Smooth muscle cell (in vitro differentiated cells): ENCODE measurements around the gene ALLC. TPM values are rescaled to one million over a fixed set of nuclear protein-coding genes. Genes with fewer than 3 reads are reported as not detected.

Experiments used
- DNase-seq: peaks from one replicate; lab custom pipeline; 2025; ENCODE audit not compliant: unreplicated experiment; lab: John Stamatoyannopoulos, UW
- H2AFZ ChIP-seq: fragments of 200-600 bp; sonication (generic); 2 replicates; pipeline ENCODE4 v1.6.0; 2016; ENCODE audit warnings: antibody characterized with exemption, low read depth, mild to moderate bottlenecking
- H3F3A ChIP-seq: fragments of 200-600 bp; sonication (generic); 2 replicates; pipeline ENCODE4 v1.6.0; 2017; ENCODE audit warnings: antibody characterized with exemption, low read depth
- H3K27ac ChIP-seq: fragments of 200-600 bp; sonication (generic); 2 replicates; pipeline ENCODE4 v1.5.1; 2016; ENCODE audit warnings: low read depth, mild to moderate bottlenecking
- H3K27me3 ChIP-seq: fragments of 200-600 bp; sonication (generic); 2 replicates; pipeline ENCODE4 v1.6.1; 2016; ENCODE audit warnings: low read depth, mild to moderate bottlenecking
- H3K36me3 ChIP-seq: fragments of 200-600 bp; sonication (generic); 2 replicates; pipeline ENCODE4 v1.5.1; 2016; ENCODE audit warnings: low read depth
- H3K4me1 ChIP-seq: fragments of 200-600 bp; sonication (generic); 2 replicates; pipeline ENCODE4 v1.5.1; 2016; ENCODE audit warnings: low read depth
- H3K4me2 ChIP-seq: fragments of 200-600 bp; sonication (generic); 2 replicates; pipeline ENCODE4 v1.6.0; 2016; ENCODE audit warnings: mild to moderate bottlenecking
- H3K4me3 ChIP-seq: fragments of 200-600 bp; sonication (generic); 2 replicates; pipeline ENCODE4 v1.5.1; 2016; ENCODE audit warnings: mild to moderate bottlenecking
- H3K79me2 ChIP-seq: fragments of 200-600 bp; sonication (generic); 2 replicates; pipeline ENCODE4 v1.6.0; 2016; ENCODE audit warnings: low read depth, mild to moderate bottlenecking
- H3K9ac ChIP-seq: fragments of 200-600 bp; sonication (generic); 2 replicates; pipeline ENCODE4 v1.6.0; 2016; ENCODE audit warnings: low read depth
- H3K9me3 ChIP-seq: fragments of 200-600 bp; sonication (generic); replicated peaks from 2 replicates; pipeline ENCODE4 v1.5.1; 2016; ENCODE audit warnings: low read depth
- H4K20me1 ChIP-seq: fragments of 200-600 bp; sonication (generic); 2 replicates; pipeline ENCODE4 v1.6.0; 2016; ENCODE audit warnings: low read depth
- CTCF ChIP-seq: fragments of 200-600 bp; sonication (generic); IDR thresholded peaks from 2 replicates; pipeline ENCODE4 v1.5.1; 2017; ENCODE audit warnings: borderline replicate concordance, mild to moderate bottlenecking, antibody characterized with exemption; ENCODE audit not compliant: insufficient read depth, poor library complexity, severe bottlenecking
- WGBS: methylation state at CpG from one replicate; pipeline ENCODE4 v1.1.7; 2016; ENCODE audit warnings: low lambda C conversion rate; 5-methylcytosine and 5-hydroxymethylcytosine counted together
- polyA plus RNA-seq: library from polyadenylated mRNA; unstranded; fragments of >200 nt; fragmentation: Nextera tagmentation; extraction: Ambion mirVana; gene quantifications from 2 replicates; pipeline ENCODE4 v1.2.1, GENCODE V29; 2016
- total RNA-seq: library from RNA; depleted of rRNA; stranded (reverse); fragments of >200 nt; gene quantifications from 2 replicates; pipeline ENCODE4 v1.2.3, GENCODE V29; 2014

The ALLC gene
- total and polyA plus RNA-seq, 2 experiments from 2014 or later, result not detected

GRCh38 chr2:3633089-3633981 is 24.7 kb upstream of the ALLC start:
- Histone ChIP-seq H3F3A (no peaks in the 10 kb centered on the region), H3K4me1 (no peaks in the 10 kb centered on the region), H2AFZ (no peak overlapping the region), H3K4me2 (no peak overlapping the region), H3K4me3 (no peak overlapping the region), H3K9ac (no peak overlapping the region), H3K9me3 (no peaks in the 10 kb centered on the region), H3K36me3 (no peaks in the 10 kb centered on the region), H3K27me3 (no peaks in the 10 kb centered on the region), H3K79me2 (no peaks in the 10 kb centered on the region), H3K27ac (no peak overlapping the region), H4K20me1 (no peaks in the 10 kb centered on the region)
- DNase-seq, result no peak
- TF ChIP-seq CTCF, result no peak
- WGBS, result 92% methylated on average over 33 of the region's 33 CpGs

- no peaks in the 10 kb centered on the region for H3K27me3 ChIP-seq
- H3K27ac ChIP-seq, result no peak overlapping the region
- H2AFZ ChIP-seq, result no peak overlapping the region
- H3F3A ChIP-seq, result no peaks in the 10 kb centered on the region
- no peaks in the 10 kb centered on the region for H4K20me1 ChIP-seq
- no peaks in the 10 kb centered on the region for H3K4me1 ChIP-seq
- H3K9ac ChIP-seq, result no peak overlapping the region
- H3K36me3 ChIP-seq, result no peaks in the 10 kb centered on the region
- no peak for TF ChIP-seq CTCF
- H3K4me2 ChIP-seq, result no peak overlapping the region
- no peaks in the 10 kb centered on the region for H3K79me2 ChIP-seq
- no peak for DNase-seq
- H3K9me3 ChIP-seq, result no peaks in the 10 kb centered on the region
- WGBS, result 88% methylated on average over 11 of the region's 11 CpGs
- no peak overlapping the region for H3K4me3 ChIP-seq
Measured at GRCh38 chr2:3633982-3634595, 23.9 kb upstream of the ALLC start.

GRCh38 chr2:3634596-3635121 is 23.3 kb upstream of the ALLC start:
- H3F3A ChIP-seq, result no peaks in the 10 kb centered on the region
- no peak for DNase-seq
- no peaks in the 10 kb centered on the region for H4K20me1 ChIP-seq
- 90% methylated on average over 11 of the region's 12 CpGs for WGBS
- H3K4me2 ChIP-seq, result no peak overlapping the region
- no peaks in the 10 kb centered on the region for H3K79me2 ChIP-seq
- TF ChIP-seq CTCF, result no peak
- no peak overlapping the region for H2AFZ ChIP-seq
- H3K36me3 ChIP-seq, result no peaks in the 10 kb centered on the region
- no peaks in the 10 kb centered on the region for H3K9me3 ChIP-seq
- H3K27me3 ChIP-seq, result no peaks in the 10 kb centered on the region
- H3K9ac ChIP-seq, result no peak overlapping the region
- H3K27ac ChIP-seq, result no peak overlapping the region
- no peak overlapping the region for H3K4me3 ChIP-seq
- H3K4me1 ChIP-seq, result no peaks in the 10 kb centered on the region
